Ovary (tissue), 9 donors: ENCODE measurements around the gene MX2. TPM values are rescaled to one million over a fixed set of nuclear protein-coding genes. Genes with fewer than 3 reads are reported as not detected.

Experiments
- DNase-seq, 5 donors: peaks; one replicate each; pipeline ENCODE4 v3.0.0-alpha.2; 2019 to 2020
- H3K27ac ChIP-seq, 2 donors: fragments of 200-600 bp; one replicate each; pipeline versions ENCODE4 v1.5.1 to v1.8.0; 2019 to 2022
- H3K27me3 ChIP-seq: fragments of 200-600 bp; one replicate; pipeline ENCODE4 v1.8.0; 2022
- H3K36me3 ChIP-seq: fragments of 200-600 bp; sonication (generic); one replicate; pipeline ENCODE4 v1.5.1; 2019
- H3K4me1 ChIP-seq: one replicate; pipeline ENCODE4 v1.8.1; 2013; ENCODE audit warnings: mild to moderate bottlenecking, moderate library complexity; ENCODE audit not compliant: insufficient read depth
- H3K4me3 ChIP-seq: fragments of 200-600 bp; sonication (generic); one replicate; pipeline ENCODE4 v1.5.1; 2017
- H3K9me3 ChIP-seq, 2 donors: fragments of 200-600 bp in 1 of 2; sonication (generic) in 1 of 2; one replicate each; pipeline versions ENCODE4 v1.5.1 to v1.8.1; 2013 to 2019; ENCODE audit warnings: mild to moderate bottlenecking in 1 of 2, moderate library complexity in 1 of 2
- EP300 ChIP-seq: sonication (generic); formaldehyde crosslinking; IDR thresholded peaks from one replicate; pipeline ENCODE4 v1.6.1; 2017; ENCODE audit warnings: antibody characterized with exemption
- POLR2A ChIP-seq: fragments of 450-650 bp; IDR thresholded peaks from one replicate; pipeline ENCODE4 v1.6.1; 2017; ENCODE audit warnings: antibody characterized with exemption, mild to moderate bottlenecking, moderate library complexity
- WGBS, 3 donors: extraction: QIAGEN DNeasy Blood & Tissue Kit in 1 of 3; methylation state at CpG; one replicate each; pipeline versions ENCODE4 v1.1.5 to v1.1.7; 2013 to 2017; 5-methylcytosine and 5-hydroxymethylcytosine counted together
- intact Hi-C, 4 donors: fragments of 100-400 bp; cut with DNase I; formaldehyde crosslinking; loops; one replicate each; pipeline versions ENCODE4 v1.11.0 to v1.15.1; 2022 to 2023
- polyA plus RNA-seq, 2 donors: library from polyadenylated mRNA; stranded (reverse); fragments of 200-250 nt in 1 of 2; fragments of 350-450 nt in 1 of 2; fragmentation: Illumina TruSeq in 1 of 2; extraction: RNeasy Lipid Tissue Mini Kit (QIAGEN cat#74804) in 1 of 2; gene quantifications; one replicate each; pipeline ENCODE4 v1.2.3, GENCODE V29; 2013 to 2014
- total RNA-seq, 7 donors: library from RNA; depleted of rRNA in 2 of 7; stranded (reverse); fragments of >200 nt in 2 of 7; fragmentation: NEBNext Ultra II Directional in 3 of 7; extraction: Animal tissue kit (Norgen Biotek cat#: 25700) in 3 of 7; gene quantifications; one replicate each; pipeline versions ENCODE4 v1.1.0 to v1.2.4, GENCODE V29; 2016 to 2023
- TF ChIP-seq, protein P1 (sequence below), 3 donors: fragments of 450-650 bp in 2 of 3; fragments of 200-600 bp in 1 of 3; IDR thresholded peaks; one replicate each; pipeline versions ENCODE4 v1.5.1 to v1.8.0; 2016 to 2022; ENCODE audit warnings: antibody characterized with exemption in 3 of 3, mild to moderate bottlenecking in 1 of 3
- donor health status: DM: no; HTN: no; CAD: no; lungs with moderate emphysema.
- donor health status: DM: no; HTN: no; CAD: no.
- donor health status: Bipolar disorder and iron deficiency.
- donor health status: DM: yes; HTN: yes; CAD: no.
- donor health status: DM: no; HTN: no; CAD: no.
- donor health status: DM: yes; HTN: yes; CAD: no.

MX2 gene
- total and polyA plus RNA-seq, 9 donors = 2.6 to 34.6 (median 5.1) TPM

DNA sequence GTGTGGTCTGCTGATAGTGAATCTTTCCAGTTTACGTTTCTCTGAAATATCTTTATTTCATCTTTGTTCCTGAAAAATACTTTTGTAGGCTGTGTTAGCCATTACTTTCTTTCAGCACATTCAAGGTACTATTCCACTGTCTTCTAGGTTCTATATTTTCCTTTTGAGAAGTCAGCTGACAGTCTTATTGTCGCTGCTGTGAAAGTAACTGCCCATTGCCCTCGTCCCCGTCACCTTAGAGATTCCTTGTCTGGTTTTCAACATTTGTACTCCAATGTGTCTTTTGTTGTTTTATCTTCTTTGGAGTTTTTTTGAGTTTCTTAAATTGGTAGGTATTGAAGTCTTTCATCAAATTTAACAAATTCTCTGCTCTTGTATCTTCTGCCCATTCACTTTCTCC, 19.8 kb upstream of the MX2 start:
- H3K4me3 ChIP-seq = no peak overlapping the region
- intact Hi-C loops = no loop called here
- no peaks in the 10 kb centered on the region for H3K9me3 ChIP-seq
- no peaks in the 10 kb centered on the region for H3K4me1 ChIP-seq
- H3K36me3 ChIP-seq = no peaks in the 10 kb centered on the region
- TF ChIP-seq POLR2A (no peak), EP300 (no peak)
- TF ChIP-seq, protein P1, sequence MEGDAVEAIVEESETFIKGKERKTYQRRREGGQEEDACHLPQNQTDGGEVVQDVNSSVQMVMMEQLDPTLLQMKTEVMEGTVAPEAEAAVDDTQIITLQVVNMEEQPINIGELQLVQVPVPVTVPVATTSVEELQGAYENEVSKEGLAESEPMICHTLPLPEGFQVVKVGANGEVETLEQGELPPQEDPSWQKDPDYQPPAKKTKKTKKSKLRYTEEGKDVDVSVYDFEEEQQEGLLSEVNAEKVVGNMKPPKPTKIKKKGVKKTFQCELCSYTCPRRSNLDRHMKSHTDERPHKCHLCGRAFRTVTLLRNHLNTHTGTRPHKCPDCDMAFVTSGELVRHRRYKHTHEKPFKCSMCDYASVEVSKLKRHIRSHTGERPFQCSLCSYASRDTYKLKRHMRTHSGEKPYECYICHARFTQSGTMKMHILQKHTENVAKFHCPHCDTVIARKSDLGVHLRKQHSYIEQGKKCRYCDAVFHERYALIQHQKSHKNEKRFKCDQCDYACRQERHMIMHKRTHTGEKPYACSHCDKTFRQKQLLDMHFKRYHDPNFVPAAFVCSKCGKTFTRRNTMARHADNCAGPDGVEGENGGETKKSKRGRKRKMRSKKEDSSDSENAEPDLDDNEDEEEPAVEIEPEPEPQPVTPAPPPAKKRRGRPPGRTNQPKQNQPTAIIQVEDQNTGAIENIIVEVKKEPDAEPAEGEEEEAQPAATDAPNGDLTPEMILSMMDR (IDR thresholded peaks at IDR 0.05) = no peak
- H3K27me3 ChIP-seq = no peaks in the 10 kb centered on the region
- DNase-seq = no peak
- no peak overlapping the region for H3K27ac ChIP-seq
- WGBS, 3 donors = 88 to 95% (median 91%) methylated on average over 4 of the region's 4 CpGs

GRCh38 chr21:41344146-41344545, 17.7 kb upstream of the MX2 start:
- Histone ChIP-seq H3K27ac (no peak overlapping the region), H3K36me3 (no peaks in the 10 kb centered on the region), H3K4me3 (no peak overlapping the region), H3K27me3 (no peaks in the 10 kb centered on the region), H3K4me1 (no peaks in the 10 kb centered on the region), H3K9me3 (no peaks in the 10 kb centered on the region)
- 83 to 91% (median 88%) methylated on average over 9 of the region's 9 CpGs for WGBS, 3 donors
- intact Hi-C loops = no loop called here
- DNase-seq = no peak
- TF ChIP-seq EP300 (no peak), POLR2A (no peak)
- TF ChIP-seq, protein P1 (IDR thresholded peaks at IDR 0.05) = no peak

DNA sequence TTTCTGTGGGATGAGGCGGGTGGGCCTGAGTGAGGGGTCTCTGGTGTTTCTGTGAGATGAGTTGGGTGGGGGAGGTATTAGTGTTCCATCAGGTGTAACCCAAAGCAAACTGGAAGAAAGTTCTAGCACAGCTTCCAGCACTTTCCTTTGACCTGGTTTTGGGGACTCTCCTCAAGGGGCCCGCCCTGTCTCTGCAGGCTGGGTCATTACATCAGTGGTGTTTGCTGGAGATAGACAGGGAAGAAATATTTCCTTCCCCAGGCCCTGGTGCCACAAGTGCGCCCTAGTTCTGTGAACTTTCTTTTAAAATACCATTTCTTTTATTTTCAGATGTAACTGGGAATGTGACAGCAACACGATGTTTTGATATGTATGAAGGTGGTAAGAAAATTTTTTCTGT, 16.5 kb upstream of the MX2 start:
- TF ChIP-seq, protein P1 (IDR thresholded peaks at IDR 0.05) = no peak
- no peak for TF ChIP-seq EP300
- no peak for TF ChIP-seq POLR2A
- DNase-seq = no peak
- 88 to 96% (median 92%) methylated on average over 4 of the region's 4 CpGs for WGBS, 3 donors
- Histone ChIP-seq H3K36me3 (no peaks in the 10 kb centered on the region), H3K27ac (no peak overlapping the region), H3K9me3 (no peaks in the 10 kb centered on the region), H3K4me3 (no peak overlapping the region), H3K4me1 (no peaks in the 10 kb centered on the region), H3K27me3 (no peaks in the 10 kb centered on the region)
- intact Hi-C loops = no loop called here

DNA sequence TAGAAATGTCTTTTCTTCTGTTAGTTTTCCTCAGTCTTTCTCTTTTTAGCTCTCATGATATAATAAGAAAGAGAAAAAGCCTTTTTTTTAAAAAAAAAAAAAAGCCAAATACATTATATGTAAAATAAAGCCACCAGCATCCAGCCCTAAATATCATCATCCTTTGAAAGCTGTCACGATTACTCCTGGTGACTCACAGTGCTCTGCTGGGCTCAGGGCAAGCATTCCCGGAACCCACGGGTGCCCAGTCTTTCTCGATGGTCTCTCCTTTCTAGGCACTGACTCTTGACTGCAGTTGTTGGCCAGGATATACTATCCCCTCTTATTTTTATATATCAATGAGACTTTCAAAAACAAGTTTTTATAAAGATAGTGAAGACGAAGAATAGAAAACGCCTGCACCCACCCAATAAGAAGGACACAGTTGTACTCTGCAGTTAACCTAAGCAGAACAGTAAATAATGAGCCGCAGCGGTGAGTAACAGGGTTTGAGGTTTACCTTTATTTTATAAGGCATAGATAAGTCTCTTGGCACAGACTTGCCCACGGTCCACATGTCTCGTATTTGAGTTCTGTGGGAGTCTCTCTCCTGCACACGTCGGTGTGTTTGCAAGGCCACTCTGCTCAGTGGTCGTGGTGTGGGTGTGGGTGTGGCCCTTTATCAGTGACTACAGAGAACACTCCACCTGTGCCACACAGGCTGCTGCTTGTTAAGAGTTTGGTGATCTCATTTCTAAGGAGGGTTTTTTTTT, 15.7 kb upstream of the MX2 start:
- no peaks in the 10 kb centered on the region for H3K9me3 ChIP-seq
- TF ChIP-seq POLR2A (no peak), EP300 (no peak)
- TF ChIP-seq, protein P1 (IDR thresholded peaks at IDR 0.05) = no peak
- H3K4me3 ChIP-seq = no peak overlapping the region
- no peaks in the 10 kb centered on the region for H3K4me1 ChIP-seq
- intact Hi-C loops = no loop called here
- H3K36me3 ChIP-seq = no peaks in the 10 kb centered on the region
- 44 to 59% (median 57%) methylated on average over 13 of the region's 13 CpGs for WGBS, 3 donors
- no peak for DNase-seq
- H3K27me3 ChIP-seq = no peaks in the 10 kb centered on the region
- H3K27ac ChIP-seq = no peak overlapping the region
